SU-DHL-6 (cell line): Measurements from ENCODE around the gene PFKL.

ENCODE experiments used
- EZH2phosphoT487 ChIP-seq: fragments of 200-600 bp; sonication (generic), shearing (Covaris generic); conservative IDR thresholded peaks from 2 replicates; pipeline ENCODE4 v1.6.1; 2018; ENCODE audit warnings: mild to moderate bottlenecking, antibody characterized with exemption, low read length, moderate library complexity, mixed read lengths
- TF ChIP-seq, protein P1 (sequence below): fragments of 200-600 bp; sonication (generic); IDR thresholded peaks from one replicate; pipeline ENCODE4 v1.5.1; 2017; ENCODE audit warnings: antibody characterized with exemption, mild to moderate bottlenecking, low read length, moderate library complexity; ENCODE audit not compliant: insufficient read depth, poor library complexity, severe bottlenecking

DNA sequence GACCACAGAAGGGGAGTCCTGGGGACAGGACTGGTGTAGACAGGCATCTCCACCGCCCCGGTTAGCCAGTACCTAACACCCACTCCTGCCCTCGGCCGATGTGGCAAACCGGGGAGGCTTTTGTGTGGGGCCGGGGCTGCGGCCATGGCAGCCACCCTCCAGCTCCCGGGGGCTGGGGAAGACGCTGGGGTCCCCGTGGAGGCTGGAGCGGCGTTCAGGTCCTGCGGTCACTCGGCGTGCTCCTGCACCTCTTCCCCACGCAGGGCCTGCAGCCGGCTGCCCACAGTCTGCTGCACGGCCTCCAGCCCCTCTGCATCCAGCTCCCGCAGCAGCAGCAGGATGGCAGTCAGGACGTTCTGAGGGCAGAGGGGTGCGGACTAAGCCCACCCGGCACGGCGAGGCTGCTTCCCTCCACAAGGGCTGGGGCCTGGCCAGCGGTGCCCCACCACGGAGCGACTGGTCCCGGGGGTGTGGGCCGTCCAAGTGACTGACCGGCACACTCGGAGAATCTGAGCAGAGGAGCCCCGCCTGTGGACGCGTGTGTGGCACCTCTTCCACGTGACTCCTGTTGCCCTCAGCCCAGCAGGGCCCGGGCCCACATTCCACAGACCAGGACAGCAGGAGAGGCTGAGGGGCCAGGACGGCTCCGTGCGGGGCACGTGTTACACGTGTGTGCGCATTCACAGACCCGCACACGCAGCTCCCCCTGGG lies 30.3 kb downstream of the PFKL start:
- TF ChIP-seq, protein P1, sequence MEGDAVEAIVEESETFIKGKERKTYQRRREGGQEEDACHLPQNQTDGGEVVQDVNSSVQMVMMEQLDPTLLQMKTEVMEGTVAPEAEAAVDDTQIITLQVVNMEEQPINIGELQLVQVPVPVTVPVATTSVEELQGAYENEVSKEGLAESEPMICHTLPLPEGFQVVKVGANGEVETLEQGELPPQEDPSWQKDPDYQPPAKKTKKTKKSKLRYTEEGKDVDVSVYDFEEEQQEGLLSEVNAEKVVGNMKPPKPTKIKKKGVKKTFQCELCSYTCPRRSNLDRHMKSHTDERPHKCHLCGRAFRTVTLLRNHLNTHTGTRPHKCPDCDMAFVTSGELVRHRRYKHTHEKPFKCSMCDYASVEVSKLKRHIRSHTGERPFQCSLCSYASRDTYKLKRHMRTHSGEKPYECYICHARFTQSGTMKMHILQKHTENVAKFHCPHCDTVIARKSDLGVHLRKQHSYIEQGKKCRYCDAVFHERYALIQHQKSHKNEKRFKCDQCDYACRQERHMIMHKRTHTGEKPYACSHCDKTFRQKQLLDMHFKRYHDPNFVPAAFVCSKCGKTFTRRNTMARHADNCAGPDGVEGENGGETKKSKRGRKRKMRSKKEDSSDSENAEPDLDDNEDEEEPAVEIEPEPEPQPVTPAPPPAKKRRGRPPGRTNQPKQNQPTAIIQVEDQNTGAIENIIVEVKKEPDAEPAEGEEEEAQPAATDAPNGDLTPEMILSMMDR = no peak
- no peak for TF ChIP-seq EZH2phosphoT487
